ENCODE measurements around the gene ERBB2. TPM values are rescaled to one million over a fixed set of nuclear protein-coding genes. Genes with fewer than 3 reads are reported as not detected.

ERBB2 gene
- total and polyA plus RNA-seq, 10 of the 15 experiments (the other 5 are each of a cell fraction or from before 2014, with no cell fraction given): 0.39 to 7.0 (median 4.3) TPM

DNA sequence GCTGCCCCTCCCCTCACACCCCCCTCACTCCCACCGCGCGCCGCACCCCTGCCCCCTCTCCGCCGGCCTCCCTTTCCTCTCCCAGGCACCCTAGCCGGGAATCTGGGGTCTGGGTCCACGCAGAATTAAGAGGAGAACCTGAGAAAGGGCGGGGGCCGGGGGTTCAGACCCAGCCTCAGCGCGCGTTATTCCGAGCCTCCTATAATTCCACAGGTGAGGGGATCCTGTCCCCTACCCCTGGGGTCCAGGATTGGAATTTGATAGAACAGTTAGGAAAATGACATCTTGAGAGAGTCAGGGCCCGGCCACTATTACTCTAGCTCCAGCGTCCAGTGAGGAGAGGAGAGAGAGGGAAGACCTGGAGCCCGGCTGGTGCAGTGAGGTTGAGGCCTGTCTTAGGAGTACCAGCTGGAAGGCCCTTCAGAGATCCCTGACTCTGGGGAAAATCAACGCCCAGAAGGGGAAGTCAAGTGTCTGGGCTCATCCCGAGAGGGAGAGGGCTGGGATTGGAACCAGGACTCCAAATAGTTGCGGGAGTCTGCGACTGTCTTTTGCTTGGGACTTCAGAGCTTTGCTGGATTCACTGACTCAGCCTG is 55.2 kb downstream of the ERBB2 start:
- ChIA-PET RAD21 (ENCODE audit: unreplicated experiment) (interaction anchor here (0.7 to 3.7 kb wide), 25 partner anchors 10 to 225 kb away, joined by 3 to 57 read pairs (median 7); partner anchors contain the start of genes IKZF3 and PSMD3), CTCF (interaction anchor here (0.6 to 5.0 kb wide), 20 partner anchors 12 to 224 kb away, joined by 3 to 39 read pairs (median 6); partner anchors contain the start of genes IKZF3 and MIEN1), POLR2A (interaction anchor here (0.6 to 2.9 kb wide), 18 partner anchors 12 to 183 kb away, joined by 3 to 32 read pairs (median 3); partner anchors contain the start of gene PNMT), SMC1A (ENCODE audit: uncharacterized antibody, unreplicated experiment) (interaction anchor here (0.7 to 3.0 kb wide), 19 partner anchors 10 to 204 kb away, joined by 3 to 50 read pairs (median 6); partner anchors contain the start of gene IKZF3)
- peak overlapping the region; percentile 66 for H3K4me3 ChIP-seq
- peaks cover 0 to 3% of the 10 kb centered on the region in 2 experiments; a peak in 1 of 4 replicates for H3K36me3 ChIP-seq (ENCODE audit: control insufficient read depth in 2 of 2, insufficient read depth in 2 of 2, low read length in 1 of 2)
- H3K4me2 ChIP-seq (ENCODE audit: control insufficient read depth, insufficient read depth): peak overlapping the region; percentile 87
- FAIRE-seq (no peak), DNase-seq (ENCODE audit: low read depth, low spot score) (no peak), ATAC-seq (no peak)
- H3K9ac ChIP-seq (ENCODE audit: control insufficient read depth, insufficient read depth, low read length): peak overlapping the region; percentile 83
- no peaks in the 10 kb centered on the region for H3K9me3 ChIP-seq (replicated peaks; ENCODE audit: control insufficient read depth, insufficient read depth, low read length)
- peaks cover 27% of the 10 kb centered on the region for H3K79me2 ChIP-seq (ENCODE audit: control insufficient read depth, insufficient read depth, low read length)
- 4% methylated on average over 18 of the region's 21 CpGs for WGBS (ENCODE audit: insufficient coverage, insufficient replicate concordance, low lambda C conversion rate, missing lambda C conversion rate)
- BruUV-seq (replicated peaks): TSS peak; percentile 88
- in situ Hi-C loops (cut with MboI) (loop anchor here (5.0 kb wide), 2 partner anchors 107 to 133 kb away; partner anchors contain the start of gene IKZF3), intact Hi-C loops (cut with micrococcal nuclease; ENCODE audit: unreplicated experiment) (loop anchor here (1.0 to 5.0 kb wide), 6 partner anchors 24 to 227 kb away; partner anchors contain the start of genes LRRC3C, MIEN1, ORMDL3 and PSMD3)
- H2AFZ ChIP-seq (ENCODE audit: control insufficient read depth, low read depth, low read length): no peak overlapping the region
- H3K27ac ChIP-seq (ENCODE audit: control insufficient read depth, insufficient read depth): peak overlapping the region; percentile 96
- H3K27me3 ChIP-seq (replicated peaks in 1 of 2; ENCODE audit: control insufficient read depth in 2 of 2, insufficient read depth in 2 of 2, low read length in 1 of 2): no peaks in the 10 kb centered on the region
- TF ChIP-seq KAT2A (conservative IDR thresholded peaks at IDR 0.05; ENCODE audit: control insufficient read depth, low read depth, low read length) (no peak), HDAC6 (IDR thresholded peaks at IDR 0.05; ENCODE audit: unreplicated experiment) (peak; percentile 6), EP300 (IDR thresholded peaks at IDR 0.05; ENCODE audit: borderline replicate concordance in 1 of 2, control insufficient read depth in 1 of 2, low read depth in 2 of 2, low read length in 2 of 2) (peak in 1 of 2 experiments; percentile 0; a peak in 1 of 4 replicates), CBX5 (IDR thresholded peaks at IDR 0.05; ENCODE audit: low read depth) (peak; percentile 15; the same call in 1 of the 2 replicates), SPI1 (IDR thresholded peaks at IDR 0.05; ENCODE audit: borderline replicate concordance, insufficient read depth, low read depth, low read length) (peak; percentile 13; the same call in 1 of the 2 replicates), STAT3 (IDR thresholded peaks at IDR 0.05; ENCODE audit: low read depth, low read length) (no peak), TARDBP (IDR thresholded peaks at IDR 0.05; ENCODE audit: borderline replicate concordance) (0 out of 2 replicates have a peak, but pooled peaks have one; percentile 68), SMARCA5 (IDR thresholded peaks at IDR 0.05) (no peak), NBN (IDR thresholded peaks at IDR 0.05) (peak; percentile 0; the same call in 1 of the 2 replicates)
- TF ChIP-seq, protein P1, sequence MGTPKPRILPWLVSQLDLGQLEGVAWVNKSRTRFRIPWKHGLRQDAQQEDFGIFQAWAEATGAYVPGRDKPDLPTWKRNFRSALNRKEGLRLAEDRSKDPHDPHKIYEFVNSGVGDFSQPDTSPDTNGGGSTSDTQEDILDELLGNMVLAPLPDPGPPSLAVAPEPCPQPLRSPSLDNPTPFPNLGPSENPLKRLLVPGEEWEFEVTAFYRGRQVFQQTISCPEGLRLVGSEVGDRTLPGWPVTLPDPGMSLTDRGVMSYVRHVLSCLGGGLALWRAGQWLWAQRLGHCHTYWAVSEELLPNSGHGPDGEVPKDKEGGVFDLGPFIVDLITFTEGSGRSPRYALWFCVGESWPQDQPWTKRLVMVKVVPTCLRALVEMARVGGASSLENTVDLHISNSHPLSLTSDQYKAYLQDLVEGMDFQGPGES (IDR thresholded peaks at IDR 0.05): no peak
- TF ChIP-seq, protein P2, sequence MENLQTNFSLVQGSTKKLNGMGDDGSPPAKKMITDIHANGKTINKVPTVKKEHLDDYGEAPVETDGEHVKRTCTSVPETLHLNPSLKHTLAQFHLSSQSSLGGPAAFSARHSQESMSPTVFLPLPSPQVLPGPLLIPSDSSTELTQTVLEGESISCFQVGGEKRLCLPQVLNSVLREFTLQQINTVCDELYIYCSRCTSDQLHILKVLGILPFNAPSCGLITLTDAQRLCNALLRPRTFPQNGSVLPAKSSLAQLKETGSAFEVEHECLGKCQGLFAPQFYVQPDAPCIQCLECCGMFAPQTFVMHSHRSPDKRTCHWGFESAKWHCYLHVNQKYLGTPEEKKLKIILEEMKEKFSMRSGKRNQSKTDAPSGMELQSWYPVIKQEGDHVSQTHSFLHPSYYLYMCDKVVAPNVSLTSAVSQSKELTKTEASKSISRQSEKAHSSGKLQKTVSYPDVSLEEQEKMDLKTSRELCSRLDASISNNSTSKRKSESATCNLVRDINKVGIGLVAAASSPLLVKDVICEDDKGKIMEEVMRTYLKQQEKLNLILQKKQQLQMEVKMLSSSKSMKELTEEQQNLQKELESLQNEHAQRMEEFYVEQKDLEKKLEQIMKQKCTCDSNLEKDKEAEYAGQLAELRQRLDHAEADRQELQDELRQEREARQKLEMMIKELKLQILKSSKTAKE (IDR thresholded peaks at IDR 0.05; ENCODE audit: low read depth, poor library complexity, severe bottlenecking): peak; percentile 3
- peaks cover 60% of the 10 kb centered on the region for H3K4me1 ChIP-seq (ENCODE audit: control insufficient read depth, insufficient read depth, low read length)
- no peaks in the 10 kb centered on the region for H4K20me1 ChIP-seq (ENCODE audit: control insufficient read depth, insufficient read depth)
